Activated CD4-positive, CD25-positive, alpha-beta regulatory T cell treated with anti-CD3 and anti-CD28 coated beads, Interleukin-2, amount 50 U/mL, for 16 hours (primary cell): ENCODE measurements around the gene EFCAB12.
"Not testable (repeated sequence)": the region's sequence is repeated elsewhere in the genome, so short reads cannot be mapped to it uniquely, and the experiment has no call there.

Experiments used
- DNase-seq: peaks from one replicate; pipeline ENCODE4 v3.0.0-alpha.2; 2020; ENCODE audit warnings: low read depth, low spot score

EFCAB12 gene

DNA sequence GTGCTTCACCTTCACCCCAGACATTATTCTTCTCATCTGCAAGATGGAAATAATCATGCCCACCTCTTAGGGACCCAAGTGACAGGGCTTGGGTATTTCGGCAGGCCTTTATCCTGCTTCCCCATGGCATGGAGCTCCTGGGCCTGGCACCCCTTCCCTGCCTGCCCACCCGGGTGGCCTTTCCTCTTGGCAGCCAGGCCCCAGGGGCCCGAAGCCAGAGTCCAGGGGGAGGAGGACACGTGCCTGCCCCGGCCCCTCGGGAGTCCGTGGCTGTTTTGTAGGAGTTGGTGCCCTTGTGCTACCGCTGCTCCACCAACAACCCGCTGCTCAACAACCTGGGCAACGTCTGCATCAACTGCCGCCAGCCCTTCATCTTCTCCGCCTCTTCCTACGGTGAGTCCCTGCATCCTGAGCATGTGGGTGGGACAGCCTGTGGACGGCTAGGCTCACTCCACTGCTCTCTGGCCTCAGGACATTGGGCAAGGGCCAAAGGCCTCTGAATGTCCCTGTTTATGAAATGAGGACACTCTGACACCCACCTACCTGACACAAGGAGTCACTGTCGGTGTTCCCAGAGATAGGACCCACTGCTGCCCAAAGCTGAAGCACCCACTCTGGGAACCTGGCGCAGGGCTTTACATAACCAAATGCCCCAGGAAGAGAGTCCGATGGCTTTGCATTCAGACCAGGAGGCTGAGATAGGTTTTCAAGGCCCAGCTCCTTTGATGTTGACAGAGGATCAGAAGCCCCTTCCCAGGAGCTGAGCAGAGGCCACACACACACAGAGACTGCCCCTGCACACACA is 34.5 kb downstream of the EFCAB12 start:
- not testable (repeated sequence) for DNase-seq

DNA sequence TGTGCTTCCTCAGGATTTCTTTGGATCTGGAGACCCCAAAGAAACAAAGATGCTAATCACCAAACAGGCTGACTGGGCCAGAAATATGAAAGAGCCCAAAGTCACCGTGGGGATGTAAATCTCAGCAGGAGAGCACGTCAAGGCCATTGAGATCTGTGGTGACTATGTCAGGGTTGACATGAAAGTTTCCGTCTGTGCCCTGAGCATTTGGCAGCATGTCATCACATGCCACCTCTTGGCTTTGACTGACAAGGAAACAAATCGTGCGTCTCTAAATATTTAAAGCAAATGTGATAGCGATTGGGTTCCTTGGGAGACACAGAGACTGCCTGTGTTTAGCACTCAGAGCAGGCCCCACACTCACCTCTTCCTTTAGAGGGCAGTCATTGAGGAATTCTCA is 35.2 kb downstream of the EFCAB12 start:
- no peak for DNase-seq

DNA sequence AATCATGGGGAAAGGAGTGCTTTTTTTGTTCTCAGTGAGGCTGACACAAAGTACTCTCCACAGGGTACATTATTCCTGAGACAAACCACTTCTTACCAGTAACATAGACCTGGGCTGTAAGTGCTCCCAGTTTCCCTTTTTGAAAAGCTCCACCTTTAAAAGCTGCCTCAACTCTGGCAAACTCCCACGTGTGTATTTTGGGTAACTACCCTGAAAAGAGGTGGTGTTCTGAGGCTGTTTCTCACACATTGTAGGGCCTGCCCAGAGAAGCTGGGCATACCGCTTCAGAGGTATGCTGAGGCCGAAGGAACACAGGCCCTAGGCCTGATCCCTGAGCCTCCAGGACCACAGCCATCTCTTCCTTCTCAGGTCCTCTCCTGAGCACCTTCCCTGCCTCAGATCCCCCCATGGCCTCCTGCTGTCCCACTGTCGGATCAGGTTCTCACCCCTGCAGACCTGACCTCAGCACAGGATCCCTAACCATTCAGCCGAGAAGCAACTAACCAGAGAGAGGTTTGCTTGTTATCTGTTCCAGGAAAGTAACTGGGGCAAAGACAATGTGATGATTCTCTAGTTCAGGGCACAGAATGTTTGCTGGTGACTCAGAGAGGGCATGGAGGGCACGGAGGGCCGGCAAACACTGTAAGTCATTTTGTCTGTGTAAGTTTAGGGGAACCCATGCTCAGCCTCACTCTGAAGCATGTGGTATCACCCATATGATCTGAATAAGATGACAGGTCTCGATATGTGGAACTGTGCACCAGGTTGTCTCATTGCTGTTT is 36.1 kb downstream of the EFCAB12 start:
- not testable (repeated sequence) for DNase-seq

DNA sequence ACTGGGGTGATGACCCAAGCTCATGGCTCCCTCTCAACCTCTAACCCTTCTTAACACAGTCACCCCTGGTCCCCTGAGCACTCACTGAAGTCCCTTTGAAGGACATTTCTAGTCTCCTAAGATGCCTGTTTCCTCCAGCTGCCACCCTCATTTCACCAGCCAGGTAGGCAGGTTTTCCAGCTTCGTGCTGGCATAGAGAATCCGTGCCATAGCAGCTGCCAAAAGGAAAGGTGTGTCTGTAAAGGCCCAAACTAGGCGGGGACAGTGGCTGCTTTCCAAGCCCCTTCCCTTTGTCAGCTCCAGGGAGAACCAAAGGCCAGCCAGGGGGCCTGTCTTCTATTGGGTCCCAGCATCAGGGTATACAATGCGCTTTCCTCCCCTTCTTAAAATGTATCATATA is 36.9 kb downstream of the EFCAB12 start:
- not testable (repeated sequence) for DNase-seq

DNA sequence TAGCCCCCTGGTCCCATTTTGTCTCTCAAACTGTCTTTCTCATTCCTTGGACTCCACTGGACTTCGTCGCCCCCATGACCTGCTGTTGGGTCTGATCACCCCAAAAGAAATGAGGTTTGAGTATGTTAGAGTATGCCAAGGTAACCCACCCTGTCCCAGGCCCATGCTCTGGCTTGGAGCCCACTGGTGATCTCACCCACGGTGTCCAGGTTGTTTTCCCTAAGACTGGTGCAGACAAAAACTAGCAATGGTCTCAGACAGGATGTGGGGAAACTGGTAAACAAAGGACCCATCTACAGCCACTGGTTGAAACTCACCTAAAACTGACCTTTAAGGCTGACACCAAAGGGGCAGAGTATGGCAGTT is 38.9 kb downstream of the EFCAB12 start:
- DNase-seq = no peak

DNA sequence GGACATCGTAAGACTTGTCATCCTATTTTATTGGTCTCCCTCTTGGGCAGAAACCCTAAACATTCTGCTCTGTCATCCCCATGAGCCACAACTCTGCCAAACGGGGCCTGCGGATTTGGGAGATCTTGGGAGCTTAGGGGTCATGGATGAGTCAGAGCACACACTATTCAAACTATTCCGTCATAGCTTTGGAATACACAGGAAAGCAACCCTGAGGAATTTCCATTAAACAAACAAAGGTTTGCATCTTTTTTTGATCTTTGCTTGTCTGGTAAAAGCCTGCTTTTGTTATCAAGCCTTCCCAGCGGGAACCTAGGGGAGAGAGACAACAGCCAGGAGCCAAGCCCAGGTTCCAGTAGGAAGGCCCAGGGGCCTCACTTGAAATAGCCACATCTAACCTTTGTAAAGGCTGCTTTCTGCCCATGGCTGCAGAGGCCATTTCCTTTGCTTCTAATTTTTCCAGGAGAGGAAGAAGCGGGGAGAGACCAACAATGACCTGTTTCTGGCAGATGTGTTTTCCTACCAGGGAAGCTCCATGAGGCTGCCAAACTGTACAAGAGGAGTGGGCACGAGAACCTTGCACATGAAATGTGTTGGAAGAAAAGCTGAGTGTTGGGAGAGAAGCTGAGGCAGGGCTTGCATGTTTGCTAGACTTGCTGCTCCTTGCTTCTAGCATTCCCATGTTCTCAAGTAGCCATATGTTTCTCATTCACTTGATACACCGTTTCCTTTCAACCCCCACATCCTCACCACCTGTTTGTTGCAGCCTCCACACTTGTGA is 39.5 kb downstream of the EFCAB12 start:
- not testable (repeated sequence) for DNase-seq

DNA sequence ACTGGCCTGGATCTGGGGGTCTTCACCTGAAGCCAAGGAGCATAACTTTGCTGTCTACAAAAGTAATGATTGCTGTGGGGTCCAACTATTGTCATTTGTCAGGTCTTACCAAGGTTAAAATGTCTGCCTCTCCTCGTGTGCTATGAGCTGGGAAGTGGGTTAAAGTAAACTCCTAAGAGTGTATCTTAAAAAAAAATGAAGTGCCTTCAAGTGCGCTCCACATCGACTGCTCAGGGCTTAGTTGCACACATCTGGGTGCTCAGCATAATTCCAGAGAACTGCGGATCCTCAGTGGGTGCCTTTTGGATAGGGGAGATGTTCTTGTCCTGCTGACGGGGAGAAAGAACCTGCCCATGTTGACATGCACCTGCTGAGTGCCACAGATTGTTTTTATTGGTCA is 40.9 kb downstream of the EFCAB12 start:
- no peak for DNase-seq

DNA sequence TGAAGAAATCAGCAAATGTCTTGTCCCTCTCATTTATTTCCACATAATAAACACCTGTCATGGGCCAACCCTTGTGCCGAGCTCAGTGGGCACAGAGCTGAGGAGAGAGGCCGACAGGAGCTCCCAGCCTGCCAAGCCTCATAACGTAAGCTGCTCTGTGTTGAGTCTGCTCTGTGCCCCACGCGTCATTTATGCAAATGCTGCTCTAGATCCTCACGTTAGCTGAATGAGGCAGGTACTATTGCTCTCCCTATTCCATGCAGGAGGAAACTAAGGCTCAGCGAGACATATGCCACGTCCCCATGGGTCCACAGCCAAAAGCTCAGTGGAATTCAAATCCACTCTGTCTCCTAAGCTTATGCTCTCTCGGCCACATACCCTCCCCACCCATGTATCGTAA is 41.5 kb downstream of the EFCAB12 start:
- DNase-seq = no peak

DNA sequence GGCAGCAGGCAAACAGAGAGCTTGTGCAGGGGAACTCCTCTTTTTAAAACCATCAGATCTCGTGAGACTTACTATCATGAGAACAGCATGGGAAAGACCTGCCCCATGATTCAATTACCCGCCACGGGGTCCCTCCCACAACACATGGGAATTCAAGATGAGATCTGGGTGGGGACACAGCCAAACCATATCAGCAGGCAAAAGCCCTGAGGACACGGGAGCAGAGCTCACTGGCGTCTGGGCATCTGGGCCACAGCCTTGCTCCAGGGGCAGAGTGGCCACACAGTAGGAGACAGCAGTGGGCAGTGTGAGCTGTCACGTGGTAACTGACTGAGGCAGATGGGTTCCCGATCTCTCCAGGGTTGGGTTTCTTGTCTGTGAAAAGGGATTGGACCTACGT is 42.9 kb downstream of the EFCAB12 start:
- not testable (repeated sequence) for DNase-seq

DNA sequence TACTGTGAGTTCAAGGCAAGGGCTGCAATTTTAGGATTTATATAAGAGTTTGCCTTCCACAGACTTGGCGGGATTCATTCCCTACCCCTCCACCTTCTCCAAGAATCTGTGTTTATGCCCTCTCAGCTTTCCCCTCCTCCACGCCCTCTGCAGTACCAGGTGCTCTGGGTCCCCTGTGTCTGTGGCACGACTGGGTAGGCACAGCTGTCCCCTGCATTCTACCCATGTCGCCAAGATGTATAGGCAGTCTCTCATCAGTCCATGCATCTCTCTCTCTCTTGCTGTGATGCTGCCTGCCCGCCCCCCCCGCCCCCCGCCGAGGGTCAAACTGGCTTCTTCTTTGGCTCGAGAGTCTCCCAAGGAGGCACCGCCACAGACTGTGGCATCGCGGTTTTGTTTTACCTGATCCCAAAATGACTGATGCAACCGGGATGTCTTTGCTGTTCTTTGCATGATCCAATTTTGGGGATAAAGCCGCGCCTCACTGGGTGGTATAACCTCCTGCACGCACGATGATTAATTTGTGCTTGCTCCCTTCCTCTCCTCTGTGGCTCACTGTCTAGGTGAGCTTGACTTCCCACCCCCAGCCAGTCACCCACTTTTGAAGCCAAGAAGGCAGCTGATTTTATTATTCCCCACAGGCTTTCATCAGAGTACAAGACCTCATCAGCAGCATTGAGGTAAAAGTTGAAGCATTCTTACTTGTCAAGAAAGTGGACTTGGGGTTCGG is 43.7 kb downstream of the EFCAB12 start:
- no peak for DNase-seq

DNA sequence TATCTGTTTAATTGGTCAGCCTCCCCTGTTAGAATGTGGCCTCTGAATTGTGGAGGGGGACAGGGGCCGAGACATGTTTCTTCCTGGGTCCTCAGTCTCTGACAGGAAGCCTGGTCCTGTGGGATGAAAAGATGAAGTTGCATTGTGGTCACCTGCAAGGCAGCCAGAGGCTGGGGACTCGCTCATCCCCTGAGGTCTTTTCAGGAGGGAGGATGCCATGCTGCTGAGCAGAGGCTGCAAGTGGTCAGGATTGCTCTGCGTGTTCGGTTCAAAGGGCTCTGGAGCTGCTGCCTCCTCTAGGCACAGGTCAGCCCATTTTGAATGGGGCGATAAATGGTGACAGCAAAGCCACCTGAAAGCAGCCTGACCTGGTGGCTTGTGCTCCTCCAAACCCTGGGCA is 44.3 kb downstream of the EFCAB12 start:
- not testable (repeated sequence) for DNase-seq

DNA sequence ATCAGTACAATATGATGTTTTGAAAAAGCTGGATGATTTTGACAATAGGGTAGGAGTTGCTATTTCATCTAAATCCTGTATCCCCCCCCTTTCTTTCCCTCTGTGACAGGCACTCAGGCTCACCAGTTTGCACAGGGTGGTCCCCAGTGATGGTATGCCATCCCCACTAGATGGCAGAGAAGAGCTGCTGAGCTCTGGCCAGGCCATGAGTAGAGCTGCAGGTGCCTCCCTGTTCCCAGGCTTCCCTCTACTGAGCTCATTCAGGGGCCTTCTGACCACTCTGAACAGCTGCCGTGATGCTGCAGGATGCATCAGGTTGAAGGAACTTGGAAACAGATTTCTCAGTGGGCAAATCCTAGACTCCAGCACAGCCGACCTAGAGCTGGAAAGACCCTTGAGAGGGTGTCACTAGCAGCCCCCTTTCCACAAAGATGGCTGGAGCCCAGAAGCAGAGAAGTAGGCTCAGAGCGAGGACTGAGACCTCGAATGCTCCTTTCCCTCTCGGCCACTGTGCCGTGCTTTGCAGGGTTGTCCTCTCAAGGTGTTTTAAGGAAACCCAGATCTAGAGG is 45.1 kb downstream of the EFCAB12 start:
- DNase-seq = no peak

DNA sequence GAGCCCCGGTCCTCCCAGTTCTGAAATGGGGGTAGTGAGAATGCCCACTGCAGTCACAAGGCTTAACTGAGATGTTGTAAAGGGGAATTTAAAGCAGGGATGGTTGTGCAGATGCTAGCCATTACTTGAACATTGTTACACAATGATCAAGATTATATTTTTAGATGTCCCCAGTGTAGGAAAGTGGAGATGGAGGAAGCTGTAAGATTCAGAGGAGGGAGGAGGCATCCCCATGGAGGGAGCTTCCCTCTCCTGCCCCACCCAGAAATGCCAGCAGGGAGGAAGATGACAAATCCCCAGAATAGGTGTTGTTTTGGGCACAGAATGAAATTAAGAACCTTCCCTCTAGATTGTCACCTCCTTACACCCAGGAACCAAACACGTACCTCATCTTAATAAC is 46.1 kb downstream of the EFCAB12 start:
- DNase-seq = no peak

DNA sequence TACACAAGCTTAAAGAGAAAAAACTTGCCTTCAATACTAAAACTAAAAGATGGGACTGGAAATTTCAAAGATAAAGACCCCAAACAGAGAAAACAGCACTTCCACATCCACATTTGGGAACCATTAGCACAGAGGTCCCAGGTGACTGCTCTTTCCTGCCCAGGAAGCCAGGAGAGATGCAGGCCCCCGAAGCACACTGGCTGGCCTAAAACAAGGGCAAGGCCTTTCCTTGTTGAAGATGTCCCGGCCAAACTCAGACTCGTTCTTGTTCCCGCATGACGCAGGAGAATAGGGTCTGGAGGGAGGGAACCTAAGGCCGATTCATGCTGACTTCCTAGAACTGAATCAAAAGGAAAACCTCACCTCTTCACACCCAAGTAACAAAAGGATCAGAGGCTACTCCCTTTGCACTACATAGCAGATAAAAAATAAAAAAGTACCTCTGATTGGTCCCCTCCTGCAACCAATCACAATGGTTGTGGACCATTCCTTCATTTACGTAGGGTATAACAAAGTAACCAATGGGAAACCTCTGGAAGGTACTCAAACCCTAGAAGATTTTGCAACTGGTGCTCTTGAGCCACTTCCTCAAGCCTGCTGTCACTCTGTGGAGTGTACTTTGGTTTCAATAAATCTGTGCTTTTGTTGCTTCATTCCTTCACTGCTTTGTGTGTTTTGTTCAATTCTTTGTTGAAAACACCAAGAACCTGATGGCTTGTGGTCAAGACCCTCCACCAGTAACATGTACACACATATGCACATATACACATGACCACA is 48.7 kb downstream of the EFCAB12 start:
- no peak for DNase-seq

DNA sequence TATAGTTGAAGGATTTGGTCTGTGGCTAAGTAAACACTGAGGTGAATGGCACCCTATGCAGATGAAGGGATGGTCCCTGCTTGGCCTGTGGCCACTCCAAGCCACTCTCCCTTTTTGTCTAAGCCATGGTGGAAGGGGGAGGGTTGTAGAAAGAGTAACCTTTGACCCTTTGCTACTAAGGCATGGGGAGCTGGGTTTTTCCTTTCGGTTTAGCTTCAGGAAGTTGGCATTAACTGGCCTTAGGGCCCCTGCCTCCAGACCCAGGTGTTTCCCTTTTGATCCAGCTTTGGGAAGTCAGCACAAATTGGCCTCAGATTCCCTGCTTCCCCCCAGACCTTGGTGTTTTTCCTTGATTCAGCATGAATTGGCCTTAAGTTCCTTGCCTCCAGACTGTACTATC is 49.5 kb downstream of the EFCAB12 start:
- DNase-seq = no peak

DNA sequence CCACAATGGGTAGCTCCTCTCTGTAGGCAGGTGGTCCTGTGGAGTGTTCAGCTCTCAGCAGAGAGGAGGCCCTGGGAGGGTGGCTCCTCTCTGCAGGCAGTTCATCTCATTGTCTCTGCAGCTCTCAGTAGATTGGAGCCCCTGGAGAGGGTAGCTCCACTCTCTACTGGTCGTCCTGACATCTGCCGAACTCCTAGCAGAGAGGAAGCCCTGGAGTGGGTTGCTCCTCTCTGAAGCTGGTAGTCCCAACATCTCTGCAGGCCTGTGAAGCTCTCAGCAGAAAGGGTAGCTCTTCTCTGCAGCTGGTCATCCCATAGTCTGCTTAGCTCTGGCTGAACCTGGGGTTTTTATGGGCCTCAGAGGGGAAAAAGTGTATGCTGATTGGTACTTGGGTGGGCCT is 50.8 kb downstream of the EFCAB12 start:
- DNase-seq = no peak

DNA sequence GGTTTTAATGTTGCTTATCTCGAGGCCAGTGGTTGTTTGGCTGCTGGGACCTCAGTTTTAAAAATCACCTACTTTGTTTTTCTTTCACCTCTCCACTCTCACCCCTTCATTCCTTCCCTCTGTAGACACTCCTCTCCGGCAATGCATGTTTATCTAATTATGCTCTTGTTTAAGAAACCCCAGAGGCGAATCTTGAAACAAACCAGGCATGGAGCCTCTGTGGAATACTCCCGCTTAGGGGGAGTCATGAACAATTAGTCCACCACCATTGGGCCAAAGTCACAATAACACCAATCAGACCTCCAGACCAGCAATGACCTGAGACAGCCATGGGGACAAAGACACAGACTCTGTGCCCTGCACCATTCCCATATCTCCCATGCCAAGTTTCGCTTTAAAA is 53.3 kb downstream of the EFCAB12 start:
- no peak for DNase-seq

DNA sequence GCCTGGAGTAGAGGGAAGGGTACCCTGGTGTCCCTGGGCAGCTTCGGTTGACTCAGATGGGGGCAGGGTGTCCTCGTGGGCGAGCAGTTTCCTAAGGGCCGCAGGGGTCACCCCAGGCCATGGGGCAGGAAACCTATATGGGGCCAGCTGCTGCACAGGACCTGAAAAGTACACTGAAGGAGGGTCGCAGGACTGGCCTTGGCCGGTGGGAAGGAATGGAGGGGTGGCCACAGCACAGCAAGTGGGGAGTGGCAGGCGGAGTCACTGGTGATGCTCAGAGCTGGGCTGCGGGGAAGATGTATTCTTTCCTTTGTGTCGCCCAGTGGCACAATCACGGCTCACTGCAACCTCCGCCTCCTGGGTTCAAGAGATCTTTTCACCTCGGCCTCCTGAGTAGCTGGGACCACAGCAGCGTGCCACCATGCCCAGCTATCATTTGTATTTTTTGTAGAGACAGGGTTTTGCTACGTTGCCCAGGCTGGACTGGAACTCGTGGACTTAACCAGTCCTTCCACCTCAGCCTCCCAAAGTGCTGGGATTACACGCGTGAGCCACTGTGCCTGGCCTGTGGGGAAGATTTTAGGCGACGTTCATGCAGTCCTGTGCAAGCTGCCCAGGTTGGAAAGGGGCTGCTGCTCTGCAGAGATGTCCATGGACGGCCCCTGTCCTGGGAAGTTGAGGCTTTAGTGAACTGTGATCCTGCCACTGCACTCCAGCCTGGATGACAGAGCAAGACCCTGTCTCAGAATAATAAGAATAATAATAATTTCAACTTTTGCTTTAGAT is 57.2 kb downstream of the EFCAB12 start:
- no peak for DNase-seq

DNA sequence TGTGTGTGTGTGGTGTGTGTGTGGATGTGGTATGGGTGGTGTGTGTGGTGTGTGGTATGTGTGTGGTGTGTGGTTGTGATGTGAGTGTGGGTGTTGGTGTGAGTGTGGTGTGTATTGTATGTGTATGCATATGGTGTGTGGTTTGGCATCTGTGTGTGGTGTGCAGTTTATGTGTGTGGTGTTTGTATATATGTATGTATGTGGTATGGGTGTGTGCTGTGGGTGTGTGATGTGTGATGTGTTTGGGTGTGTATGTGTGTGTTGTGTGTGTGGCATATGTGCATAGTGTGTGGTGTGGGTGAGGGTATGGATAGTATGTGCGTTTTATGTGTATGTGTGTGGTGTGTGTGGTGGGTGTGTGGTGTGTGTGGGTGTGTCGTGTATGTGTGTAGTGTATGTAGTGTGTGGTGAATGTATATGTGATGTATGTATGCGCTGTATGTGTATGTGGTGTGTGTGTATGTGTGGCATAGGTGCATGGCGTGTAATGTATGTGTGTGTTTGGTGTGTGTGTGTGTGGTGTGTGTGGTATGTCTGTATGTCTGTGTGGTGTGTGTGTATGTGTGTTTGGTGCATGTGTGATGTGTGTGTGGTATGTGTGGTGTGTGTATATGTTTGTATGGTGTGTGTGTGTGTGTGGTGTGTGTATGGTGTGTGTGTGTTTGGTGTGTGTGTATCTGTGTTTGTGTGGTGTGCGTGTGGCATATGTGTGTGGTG is 58.0 kb downstream of the EFCAB12 start:
- DNase-seq = no peak
